KOPT-K1 (cell line): ENCODE results near the gene ANK3.

Experiments used
- H3K27ac ChIP-seq: fragments of 200-600 bp; sonication (generic); 2 replicates; pipeline ENCODE4 v1.5.1; 2016; ENCODE audit warnings: antibody characterized with exemption, mild to moderate bottlenecking, low read depth, low read length; ENCODE audit not compliant: poor library complexity, severe bottlenecking
- H3K36me3 ChIP-seq: fragments of 200-600 bp; sonication (generic); 2 replicates; pipeline ENCODE4 v1.5.1; 2017; ENCODE audit warnings: antibody characterized with exemption, mild to moderate bottlenecking, low read length, moderate library complexity; ENCODE audit not compliant: insufficient read depth
- H3K9me3 ChIP-seq: fragments of 200-600 bp; sonication (generic); 2 replicates; pipeline ENCODE4 v1.5.1; 2017; ENCODE audit warnings: antibody characterized with exemption, low read length, mild to moderate bottlenecking; ENCODE audit not compliant: insufficient read depth, poor library complexity, severe bottlenecking

ANK3 gene

GRCh38 chr10:60282771-60283353, 106.8 kb downstream of the ANK3 start:
- Histone ChIP-seq H3K27ac (no peak overlapping the region), H3K36me3 (no peaks in the 10 kb centered on the region), H3K9me3 (no peaks in the 10 kb centered on the region)

DNA sequence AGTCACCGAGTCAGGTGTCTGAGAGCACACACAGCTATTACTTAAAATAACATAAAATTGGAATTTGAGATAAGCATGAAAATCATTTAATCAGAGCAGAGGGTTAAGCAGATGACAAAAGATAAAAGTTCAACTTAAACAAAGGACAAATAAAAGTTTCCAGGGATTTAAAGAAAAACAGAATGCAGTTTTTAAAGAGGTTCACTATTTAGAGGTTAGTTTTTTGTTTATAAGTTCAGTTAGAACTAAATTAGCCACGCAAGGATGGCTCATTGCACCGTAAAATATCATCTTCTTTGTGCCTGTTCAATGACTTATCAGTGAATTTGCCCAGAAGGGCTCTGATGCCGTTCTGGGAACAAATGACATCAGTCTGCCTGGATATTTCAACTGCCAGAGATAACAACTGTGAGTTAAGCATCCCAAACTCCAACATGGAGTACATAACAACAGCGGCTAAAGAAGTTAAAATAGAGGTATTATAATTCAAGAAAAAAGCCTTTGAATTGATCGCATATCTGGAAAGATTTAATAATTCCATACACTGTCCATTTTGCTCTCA, 107.8 kb downstream of the ANK3 start:
- no peaks in the 10 kb centered on the region for H3K9me3 ChIP-seq
- no peak overlapping the region for H3K27ac ChIP-seq
- H3K36me3 ChIP-seq: no peaks in the 10 kb centered on the region

DNA sequence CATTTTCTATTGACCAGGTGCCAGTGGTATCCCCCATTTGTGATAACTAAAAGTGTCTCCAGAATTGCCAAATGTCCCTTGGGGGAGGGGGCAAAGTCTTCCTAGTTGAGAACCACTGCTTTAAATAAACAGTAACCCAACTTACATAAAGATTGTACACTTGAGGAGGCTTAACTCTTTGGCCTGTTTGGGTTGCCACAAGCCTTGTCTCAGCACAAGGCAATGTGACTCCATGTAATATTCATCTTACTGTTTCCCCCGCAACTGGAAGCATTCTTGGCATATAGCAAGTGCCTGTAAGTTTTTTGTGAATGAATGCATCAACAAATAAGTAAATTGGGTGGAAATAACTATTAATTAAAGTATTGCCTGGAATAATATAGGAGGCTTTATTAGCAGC, 108.3 kb downstream of the ANK3 start:
- Histone ChIP-seq H3K36me3 (no peaks in the 10 kb centered on the region), H3K27ac (no peak overlapping the region), H3K9me3 (no peaks in the 10 kb centered on the region)

DNA sequence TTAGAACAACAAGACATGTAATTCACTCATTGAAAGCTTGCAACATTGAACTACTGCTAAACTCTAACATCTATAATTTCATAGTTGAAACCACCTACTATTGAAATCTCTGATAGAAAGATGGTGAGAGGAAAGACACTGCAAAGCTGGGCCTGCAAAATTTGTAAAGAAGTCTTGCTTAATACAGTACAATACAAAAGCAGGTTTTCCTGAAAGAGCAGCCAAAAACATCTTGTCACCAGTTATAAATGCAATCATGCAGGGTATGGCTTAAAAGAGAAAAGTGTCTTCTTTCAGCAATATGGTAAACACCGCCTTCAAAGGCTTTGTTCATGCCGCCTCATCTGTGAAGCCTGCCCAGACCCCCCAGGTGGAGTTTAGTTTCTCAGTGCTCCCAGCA, 109.2 kb downstream of the ANK3 start:
- no peaks in the 10 kb centered on the region for H3K9me3 ChIP-seq
- H3K36me3 ChIP-seq: no peaks in the 10 kb centered on the region
- H3K27ac ChIP-seq: no peak overlapping the region

- no peaks in the 10 kb centered on the region for H3K36me3 ChIP-seq
- H3K9me3 ChIP-seq: peaks cover 8% of the 10 kb centered on the region
- no peak overlapping the region for H3K27ac ChIP-seq
Observed at GRCh38 chr10:60277656-60278055, 112.0 kb downstream of the ANK3 start.

DNA sequence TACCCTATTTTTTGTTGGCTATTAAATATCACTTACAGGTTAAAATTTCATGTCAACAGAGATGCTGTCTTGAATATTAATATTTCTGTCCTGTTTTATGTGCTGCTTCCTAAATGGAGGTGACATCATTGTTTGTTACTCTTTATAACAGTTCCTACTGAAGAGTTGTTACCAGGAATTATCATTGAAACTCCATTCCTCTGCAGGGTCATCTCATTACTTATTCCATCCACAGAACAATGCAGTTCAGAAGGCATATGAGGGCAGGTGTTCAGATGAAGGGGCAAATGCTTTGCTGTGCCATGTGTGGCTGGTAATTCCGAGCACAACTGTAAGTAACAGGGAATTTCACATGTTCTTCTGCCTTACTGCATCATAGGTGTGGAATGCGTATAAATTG, 113.4 kb downstream of the ANK3 start:
- no peaks in the 10 kb centered on the region for H3K36me3 ChIP-seq
- H3K9me3 ChIP-seq: peaks cover 8% of the 10 kb centered on the region
- no peak overlapping the region for H3K27ac ChIP-seq

DNA sequence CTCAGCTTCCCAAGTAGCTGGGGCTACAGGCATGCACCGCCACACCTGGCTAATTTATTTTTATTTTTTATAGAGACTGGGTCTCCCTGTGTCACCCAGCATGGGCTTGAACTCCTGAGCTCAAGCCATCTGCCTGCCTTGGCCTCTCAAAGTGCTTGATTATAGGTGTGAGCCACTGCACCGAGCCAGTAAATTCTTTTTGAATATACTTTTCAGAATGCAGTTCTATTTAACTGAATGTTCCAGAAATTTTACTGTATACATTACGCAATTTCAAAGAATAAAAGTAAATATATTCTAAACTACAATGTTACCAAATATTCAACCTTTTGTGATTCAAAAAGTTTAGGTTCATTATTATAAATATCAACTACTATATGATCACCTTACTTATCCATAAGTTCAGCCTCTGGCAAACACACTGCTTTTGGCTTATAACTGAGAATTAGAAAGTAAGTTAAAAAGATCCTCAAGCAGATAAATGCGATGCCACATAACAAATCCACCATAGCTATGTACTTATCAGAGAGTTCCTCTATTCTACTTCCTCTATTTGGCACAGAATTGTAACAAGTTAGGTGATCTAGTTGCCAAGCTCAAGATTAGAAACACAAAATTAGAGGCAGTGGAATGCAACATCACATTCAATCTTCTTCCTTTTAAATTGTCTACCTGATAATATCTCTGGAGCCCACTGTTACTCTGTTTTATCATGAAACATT, 118.2 kb downstream of the ANK3 start:
- Histone ChIP-seq H3K27ac (no peak overlapping the region), H3K9me3 (peaks cover 8% of the 10 kb centered on the region), H3K36me3 (no peaks in the 10 kb centered on the region)

DNA sequence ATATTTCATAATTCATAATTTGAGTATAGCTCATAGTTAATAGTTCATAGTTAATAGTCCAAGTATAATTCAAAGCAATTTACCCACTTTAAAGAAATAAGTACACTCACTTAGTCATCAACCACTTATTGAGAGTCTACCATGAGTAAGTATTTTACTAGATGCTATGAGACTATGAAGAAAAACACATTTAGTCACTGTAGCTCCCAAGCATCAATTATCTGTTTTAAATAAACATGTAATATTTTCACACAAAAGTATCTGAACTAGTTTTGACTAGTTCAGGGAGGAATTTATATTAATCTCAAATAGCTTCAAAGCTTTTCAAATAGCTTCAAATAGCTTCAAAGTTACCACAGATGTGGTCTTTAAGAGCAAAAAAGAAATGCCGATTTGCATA, 119.2 kb downstream of the ANK3 start:
- no peaks in the 10 kb centered on the region for H3K36me3 ChIP-seq
- peaks cover 8% of the 10 kb centered on the region for H3K9me3 ChIP-seq
- H3K27ac ChIP-seq: no peak overlapping the region

DNA sequence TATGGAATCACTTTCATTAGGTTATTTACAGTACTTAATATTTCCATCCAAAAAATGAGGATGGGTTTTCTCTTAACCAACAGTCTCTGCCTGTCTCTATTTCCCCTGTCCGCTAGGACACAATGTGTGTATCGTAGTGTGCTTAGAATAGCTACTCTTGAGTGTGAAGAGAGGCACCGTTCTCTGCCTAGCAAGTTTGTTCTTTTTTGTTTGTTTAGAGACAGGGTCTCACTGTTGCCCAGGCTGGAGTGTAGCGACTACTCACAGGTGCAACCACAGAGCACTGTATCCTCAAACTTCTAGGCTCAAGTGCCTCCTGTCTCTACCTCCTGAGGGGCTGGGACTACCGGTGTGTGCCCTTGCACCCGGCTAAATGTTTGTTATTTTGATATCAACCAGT, 121.9 kb downstream of the ANK3 start:
- Histone ChIP-seq H3K9me3 (no peaks in the 10 kb centered on the region), H3K36me3 (no peaks in the 10 kb centered on the region), H3K27ac (no peak overlapping the region)

- no peak overlapping the region for H3K27ac ChIP-seq
- no peaks in the 10 kb centered on the region for H3K9me3 ChIP-seq
- H3K36me3 ChIP-seq: no peaks in the 10 kb centered on the region
Observed at GRCh38 chr10:60266513-60266912, 123.2 kb downstream of the ANK3 start.

DNA sequence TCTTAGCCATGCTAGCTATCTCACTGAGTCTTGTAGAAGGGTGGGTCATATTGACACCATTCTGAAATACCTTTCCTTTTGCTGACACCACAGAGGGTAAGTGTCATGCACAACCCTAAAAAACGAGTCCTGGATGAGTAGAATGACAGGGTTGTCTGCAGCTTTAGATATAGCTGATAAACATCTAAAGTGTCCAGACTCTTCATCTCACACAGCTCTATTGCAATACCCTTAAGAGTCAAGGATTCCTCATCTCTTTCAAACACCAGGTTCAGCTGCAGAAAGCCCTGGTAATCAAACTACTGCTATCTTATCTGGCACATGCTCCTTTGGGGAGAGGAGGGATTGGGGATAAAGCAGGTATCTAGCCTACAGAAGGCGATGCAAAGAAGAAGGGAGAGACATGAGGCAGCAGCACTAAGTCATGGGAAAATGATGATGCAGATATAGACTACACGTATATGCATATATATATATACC, 127.0 kb downstream of the ANK3 start:
- Histone ChIP-seq H3K9me3 (no peaks in the 10 kb centered on the region), H3K36me3 (no peaks in the 10 kb centered on the region), H3K27ac (no peak overlapping the region)

- H3K9me3 ChIP-seq: no peaks in the 10 kb centered on the region
- no peaks in the 10 kb centered on the region for H3K36me3 ChIP-seq
- no peak overlapping the region for H3K27ac ChIP-seq
Observed at GRCh38 chr10:60260321-60260720, 129.4 kb downstream of the ANK3 start.

GRCh38 chr10:60258429-60258797, 131.3 kb downstream of the ANK3 start:
- Histone ChIP-seq H3K9me3 (no peaks in the 10 kb centered on the region), H3K27ac (no peak overlapping the region), H3K36me3 (no peaks in the 10 kb centered on the region)

DNA sequence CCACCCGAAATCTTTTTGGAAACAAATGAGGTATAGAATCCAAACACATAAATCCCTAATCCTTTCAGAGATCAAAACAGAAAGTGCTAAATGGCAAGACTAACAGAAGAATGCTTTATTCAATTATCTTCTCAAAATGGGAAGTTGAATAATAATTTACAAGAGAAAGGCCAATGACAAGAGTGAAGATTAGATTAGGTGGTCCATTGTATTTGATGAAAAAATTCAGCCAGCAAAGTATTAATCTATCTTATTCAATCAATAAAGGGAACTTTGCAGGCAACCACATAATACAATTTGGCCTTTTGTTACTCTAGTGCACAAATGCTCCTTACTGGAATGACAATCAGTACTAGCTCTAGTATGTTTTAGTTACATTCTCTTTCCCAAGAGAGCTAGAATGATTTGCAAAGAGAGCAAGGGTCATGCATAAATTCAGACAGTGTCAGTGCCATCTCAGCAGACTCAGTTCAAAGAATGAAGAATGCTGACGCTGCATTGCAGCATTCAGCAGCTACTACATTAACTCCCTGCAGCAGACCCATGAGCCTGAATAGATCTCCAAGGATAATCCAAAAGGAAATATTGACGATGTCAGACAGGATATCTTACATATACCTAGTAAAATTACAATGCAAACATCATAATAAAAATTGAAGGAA, 131.8 kb downstream of the ANK3 start:
- no peaks in the 10 kb centered on the region for H3K9me3 ChIP-seq
- no peaks in the 10 kb centered on the region for H3K36me3 ChIP-seq
- H3K27ac ChIP-seq: no peak overlapping the region

DNA sequence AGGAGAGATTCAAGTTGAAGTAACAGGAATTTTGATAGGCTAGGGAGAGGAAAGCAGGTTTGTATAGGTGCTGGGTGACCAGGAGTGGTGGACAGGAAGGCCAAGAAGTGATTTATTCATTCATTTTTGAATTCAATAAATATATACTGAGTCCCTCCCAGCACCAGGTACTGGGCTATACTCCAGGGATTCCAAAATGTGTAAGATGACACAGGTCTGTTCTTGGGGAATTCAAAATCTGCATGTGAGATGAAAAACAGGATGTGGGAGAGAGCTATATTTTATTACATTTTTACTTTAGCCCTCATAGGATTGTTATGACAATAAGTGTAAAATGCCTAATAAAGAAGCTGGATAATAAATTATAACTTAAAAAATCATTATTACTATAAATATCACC, 134.9 kb downstream of the ANK3 start:
- no peaks in the 10 kb centered on the region for H3K36me3 ChIP-seq
- H3K27ac ChIP-seq: no peak overlapping the region
- no peaks in the 10 kb centered on the region for H3K9me3 ChIP-seq
